IMR-90 (cell line): Measurements from ENCODE around the gene AGAP1. TPM values are rescaled to one million over a fixed set of nuclear protein-coding genes. Genes with fewer than 3 reads are reported as not detected.

ENCODE experiments used
- ATAC-seq: fragments of 200-7000 bp; cut with Tn5 transposase; 2 replicates; pipeline ENCODE4 v1.9.1; 2020; ENCODE audit warnings: low read depth, mild to moderate bottlenecking, moderate library complexity
- BruUV-seq: library from RNA; stranded (reverse); fragments of 400-500 nt; replicated peaks from 2 replicates; lab custom pipeline; 2021; lab: Mats Ljungman, UMichigan
- CTCF ChIA-PET: fragments of 300-600 bp; formaldehyde crosslinking; extraction: SDS; loops from one replicate; lab custom pipeline; 2021; ENCODE audit warnings: antibody characterized with exemption; lab: Yijun Ruan, JAX
- POLR2A ChIA-PET: fragments of 300-600 bp; sonication (Branson Sonifier 250); formaldehyde crosslinking; loops from one replicate; lab custom pipeline; 2022; ENCODE audit warnings: antibody characterized with exemption; ENCODE audit not compliant: unreplicated experiment; lab: Charles Lee
- DNase-seq: peaks from one replicate; pipeline ENCODE4 v3.0.0; 2013
- H2AFZ ChIP-seq: replicated peaks from 2 replicates; pipeline ENCODE3; 2013; ENCODE audit warnings: low read length, mild to moderate bottlenecking; ENCODE audit not compliant: poor library complexity
- H2AK5ac ChIP-seq: 2 replicates; pipeline ENCODE4 v1.6.1; 2013; ENCODE audit warnings: low read depth, low read length, inconsistent platforms
- H2AK9ac ChIP-seq: replicated peaks from 2 replicates; pipeline ENCODE3; 2013; ENCODE audit warnings: mild to moderate bottlenecking, low read depth, low read length, moderate library complexity; ENCODE audit not compliant: poor library complexity
- H2BK120ac ChIP-seq: 2 replicates; pipeline ENCODE4 v1.6.1; 2013; ENCODE audit warnings: low read depth, low read length, inconsistent platforms
- H2BK15ac ChIP-seq: 3 replicates; pipeline ENCODE4 v1.6.1; 2013; ENCODE audit warnings: low read depth, low read length, inconsistent platforms
- H2BK20ac ChIP-seq: 2 replicates; pipeline ENCODE4 v1.6.1; 2013; ENCODE audit warnings: low read depth, mild to moderate bottlenecking, inconsistent platforms, low read length, moderate library complexity
- H2BK5ac ChIP-seq: 2 replicates; pipeline ENCODE4 v1.6.1; 2013; ENCODE audit warnings: mild to moderate bottlenecking, low read depth, low read length, inconsistent platforms; ENCODE audit not compliant: poor library complexity, severe bottlenecking
- H3K14ac ChIP-seq: replicated peaks from 2 replicates; pipeline ENCODE4 v1.6.1; 2013; ENCODE audit warnings: low read depth, low read length, inconsistent platforms
- H3K18ac ChIP-seq: 2 replicates; pipeline ENCODE4 v1.6.1; 2013; ENCODE audit warnings: low read depth, low read length, control low read depth
- H3K23ac ChIP-seq: 2 replicates; pipeline ENCODE4 v1.6.1; 2013; ENCODE audit warnings: low read depth, low read length, inconsistent platforms
- H3K27ac ChIP-seq: 2 replicates; pipeline ENCODE4 v1.5.1; 2013; ENCODE audit warnings: mild to moderate bottlenecking, control low read depth, low read length; ENCODE audit not compliant: insufficient read depth
- H3K27me3 ChIP-seq: 2 replicates; pipeline ENCODE4 v1.6.1; 2013; ENCODE audit warnings: low read length; ENCODE audit not compliant: control insufficient read depth, insufficient read depth
- H3K36me3 ChIP-seq: 2 replicates; pipeline ENCODE4 v1.6.1; 2013; ENCODE audit warnings: low read length, mixed read lengths; ENCODE audit not compliant: control insufficient read depth, insufficient read depth
- H3K4ac ChIP-seq: 2 replicates; pipeline ENCODE4 v1.6.1; 2013; ENCODE audit warnings: low read depth, low read length, inconsistent platforms
- H3K4me1 ChIP-seq: 2 replicates; pipeline ENCODE4 v1.6.1; 2013; ENCODE audit warnings: low read length, mixed read lengths; ENCODE audit not compliant: control insufficient read depth, insufficient read depth
- H3K4me2 ChIP-seq: 2 replicates; pipeline ENCODE4 v1.6.1; 2013; ENCODE audit warnings: low read depth, mild to moderate bottlenecking, control low read depth, low read length, moderate library complexity
- H3K4me3 ChIP-seq: 2 replicates; pipeline ENCODE4 v1.5.1; 2013; ENCODE audit warnings: low read depth, mild to moderate bottlenecking, control low read depth, low read length, moderate library complexity; ENCODE audit not compliant: insufficient read depth
- H3K56ac ChIP-seq: 2 replicates; pipeline ENCODE4 v1.6.1; 2013; ENCODE audit warnings: low read length, inconsistent platforms; ENCODE audit not compliant: insufficient read depth; ENCODE audit errors: extremely low read depth
- H3K79me1 ChIP-seq, 2 experiments: 2 replicates each; pipeline ENCODE4 v1.6.1; 2013; ENCODE audit warnings: low read length in 2 of 2, inconsistent platforms in 1 of 2, low read depth in 1 of 2
- H3K9ac ChIP-seq: 2 replicates; pipeline ENCODE4 v1.6.1; 2013; ENCODE audit warnings: low read depth, low read length, control low read depth
- H3K9me1 ChIP-seq: 2 replicates; pipeline ENCODE4 v1.6.1; 2013; ENCODE audit warnings: low read length, inconsistent platforms; ENCODE audit not compliant: insufficient read depth
- H3K9me3 ChIP-seq: 2 replicates; pipeline ENCODE4 v1.6.1; 2013; ENCODE audit warnings: low read length; ENCODE audit not compliant: control insufficient read depth, insufficient read depth
- H4K20me1 ChIP-seq: 2 replicates; pipeline ENCODE4 v1.6.1; 2013; ENCODE audit warnings: low read length, inconsistent platforms; ENCODE audit not compliant: insufficient read depth
- H4K5ac ChIP-seq: 2 replicates; pipeline ENCODE4 v1.6.1; 2013; ENCODE audit warnings: mild to moderate bottlenecking, low read depth, low read length, control low read depth
- H4K8ac ChIP-seq, 2 experiments: 2 replicates each; pipeline ENCODE4 v1.6.1; 2013; ENCODE audit warnings: low read depth in 2 of 2, low read length in 2 of 2, control low read depth in 1 of 2, inconsistent platforms in 1 of 2
- H4K91ac ChIP-seq: 2 replicates; pipeline ENCODE4 v1.6.1; 2013; ENCODE audit warnings: low read depth, low read length, inconsistent platforms; ENCODE audit not compliant: insufficient read depth
- BHLHE40 ChIP-seq: fragments of 150-350 bp; IDR thresholded peaks from 2 replicates; pipeline ENCODE4 v1.6.1; 2016; ENCODE audit warnings: mild to moderate bottlenecking, low read depth, low read length
- FOS ChIP-seq: fragments of 150-350 bp; IDR thresholded peaks from 2 replicates; pipeline ENCODE4 v1.6.1; 2016; ENCODE audit warnings: low read depth, low read length
- NFE2L2 ChIP-seq: fragments of 150-350 bp; IDR thresholded peaks from 2 replicates; pipeline ENCODE4 v1.6.1; 2016; ENCODE audit warnings: low read depth, mild to moderate bottlenecking, low read length
- RAD21 ChIP-seq: IDR thresholded peaks from 2 replicates; pipeline ENCODE4 v1.6.1; 2012; ENCODE audit warnings: low read length, improper control_type of control experiment
- WGBS, 2 experiments: methylation state at CpG; one replicate each; pipeline versions ENCODE4 v1.1.5 to v1.1.7; 2013; ENCODE audit warnings: missing lambda C conversion rate in 2 of 2; ENCODE audit not compliant: insufficient read length in 1 of 2; ENCODE audit errors: extremely low coverage in 2 of 2; 5-methylcytosine and 5-hydroxymethylcytosine counted together
- dilution Hi-C: fragments of 300-500 bp; cut with HindIII; formaldehyde crosslinking; loops from one replicate; pipeline ENCODE4 v1.14.3; 2018; ENCODE audit warnings: low sequenced_read_pairs; ENCODE audit not compliant: unreplicated experiment
- in situ Hi-C: fragments of 300-500 bp; cut with MboI; formaldehyde crosslinking; loops from 3 replicates; pipeline ENCODE4 v1.14.3; 2019; ENCODE audit warnings: low sequenced_read_pairs, inconsistent platforms, mixed read lengths
- intact Hi-C: fragments of 100-400 bp; cut with micrococcal nuclease; formaldehyde crosslinking; loops from 2 replicates; pipeline ENCODE4 v1.10.0; 2022
- polyA plus RNA-seq, 3 experiments: library from polyadenylated mRNA; depleted of rRNA; stranded (reverse); fragments of >200 nt; gene quantifications; 2 replicates each; pipeline ENCODE4 v1.2.3, GENCODE V29; 2012; ENCODE audit warnings: low replicate concordance in 1 of 3
- total RNA-seq: library from RNA; depleted of rRNA; stranded (reverse); fragments of >200 nt; gene quantifications from 2 replicates; pipeline ENCODE4 v1.2.3, GENCODE V29; 2012
- TF ChIP-seq, protein P1 (sequence below): fragments of 150-350 bp; IDR thresholded peaks from 2 replicates; pipeline ENCODE4 v1.6.1; 2017; ENCODE audit warnings: mild to moderate bottlenecking, antibody characterized with exemption, low read length, low read depth

The AGAP1 gene
- total and polyA plus RNA-seq, 2 of the 4 experiments (the other 2 are of a cell fraction) = 15.1 to 16.4 TPM

DNA sequence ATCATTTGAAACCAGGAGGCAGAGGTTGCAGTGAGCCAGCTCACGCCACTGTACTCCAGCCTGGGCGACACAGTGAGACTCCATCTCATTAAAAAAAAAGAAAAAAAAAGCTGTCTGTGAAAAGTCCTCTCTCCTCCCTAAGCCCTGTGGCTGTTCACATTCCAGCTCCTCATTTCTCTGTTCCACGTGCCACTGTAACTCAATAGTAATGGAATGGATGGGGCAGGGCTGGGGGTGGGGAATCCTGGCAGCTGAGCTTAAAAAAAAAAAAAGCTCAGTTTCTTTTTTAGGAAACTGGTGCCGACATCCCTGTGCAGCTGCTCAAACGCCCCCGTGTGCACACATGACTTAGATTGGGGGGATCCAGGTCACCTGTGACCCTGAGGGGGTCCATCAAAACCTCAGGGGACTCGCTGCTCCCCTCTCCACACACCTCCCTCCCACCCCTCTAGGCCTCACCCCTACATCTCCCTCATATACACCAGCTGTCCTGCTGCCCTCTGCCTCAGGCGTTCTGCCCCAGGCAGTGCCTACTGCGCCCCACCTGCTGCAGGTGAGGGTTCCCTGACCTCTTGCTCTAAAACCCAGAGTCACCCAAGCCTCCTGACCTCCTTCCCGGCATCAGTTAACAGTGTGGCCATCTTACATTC is 255.4 kb downstream of the AGAP1 start:
- Histone ChIP-seq H3K4me1 (peaks cover 8% of the 10 kb centered on the region), H3K9ac (no peak overlapping the region), H3K9me3 (no peaks in the 10 kb centered on the region), H4K5ac (peak overlapping the region; percentile 29; the same call in 1 of the 2 replicates), H3K79me1 (no peaks in the 10 kb centered on the region), H4K8ac (no peak overlapping the region), H2AFZ (peak overlapping the region; percentile 29), H2BK5ac (no peak overlapping the region), H3K56ac (no peak overlapping the region), H3K27ac (no peak overlapping the region; the same call in 1 of the 2 replicates), H3K4me3 (no peak overlapping the region), H2BK20ac (no peak overlapping the region), H2BK120ac (0 out of 2 replicates have a peak overlapping the region, but pooled peaks have one; percentile 5), H3K27me3 (no peaks in the 10 kb centered on the region), H2AK9ac (no peak overlapping the region), H4K91ac (no peak overlapping the region), H2BK15ac (no peak overlapping the region), H3K4ac (peak overlapping the region; percentile 5; the same call in 1 of the 2 replicates), H3K23ac (no peak overlapping the region), H4K20me1 (peaks cover 4% of the 10 kb centered on the region), H3K36me3 (peaks cover 8% of the 10 kb centered on the region), H3K14ac (no peak overlapping the region), H3K9me1 (0 out of 2 replicates have a peak, but pooled peaks cover 4% of the 10 kb centered on the region), H3K18ac (no peak overlapping the region; the same call in 1 of the 2 replicates), H2AK5ac (0 out of 2 replicates have a peak overlapping the region, but pooled peaks have one; percentile 8), H3K4me2 (peak overlapping the region; percentile 75)
- dilution Hi-C loops (loop anchor here (25.0 kb wide), 1 partner anchor 612 kb away; no protein-coding TSS in a partner anchor), in situ Hi-C loops (loop anchor here (5.0 kb wide), 1 partner anchor 612 kb away; no protein-coding TSS in a partner anchor), intact Hi-C loops (loop anchor here (10.0 kb wide), 1 partner anchor 484 kb away; no protein-coding TSS in a partner anchor)
- ATAC-seq (peak; percentile 69), DNase-seq (peak; percentile 66)
- no CpG with 5 or more reads among the region's 10 CpGs for WGBS, 2 experiments
- ChIA-PET POLR2A (interaction anchor here (0.6 kb wide), 1 partner anchor 454 kb away, joined by 4 read pairs; no protein-coding TSS in a partner anchor), CTCF (interaction anchor here (0.7 to 0.9 kb wide), 2 partner anchors 17 to 151 kb away, joined by 4 to 5 read pairs; no protein-coding TSS in a partner anchor)
- TF ChIP-seq FOS = no peak
- TF ChIP-seq, protein P1, sequence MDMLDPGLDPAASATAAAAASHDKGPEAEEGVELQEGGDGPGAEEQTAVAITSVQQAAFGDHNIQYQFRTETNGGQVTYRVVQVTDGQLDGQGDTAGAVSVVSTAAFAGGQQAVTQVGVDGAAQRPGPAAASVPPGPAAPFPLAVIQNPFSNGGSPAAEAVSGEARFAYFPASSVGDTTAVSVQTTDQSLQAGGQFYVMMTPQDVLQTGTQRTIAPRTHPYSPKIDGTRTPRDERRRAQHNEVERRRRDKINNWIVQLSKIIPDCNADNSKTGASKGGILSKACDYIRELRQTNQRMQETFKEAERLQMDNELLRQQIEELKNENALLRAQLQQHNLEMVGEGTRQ = no peak; the same call in 1 of the 2 replicates
- TF ChIP-seq BHLHE40 = peak; percentile 85; the same call in 1 of the 2 replicates
- no peak for TF ChIP-seq RAD21
- TF ChIP-seq NFE2L2 = no peak
- BruUV-seq = no TSS peak
